WI38 (cell line): ENCODE measurements around the gene PRKCG.

Source experiments
- H3K4me3 ChIP-seq: 2 replicates; pipeline ENCODE4 v1.5.1; 2011; ENCODE audit warnings: low read depth, mild to moderate bottlenecking, control low read depth, low read length
- CTCF ChIP-seq: IDR thresholded peaks from 2 replicates; pipeline ENCODE4 v1.5.1; 2012; ENCODE audit warnings: low read depth, mild to moderate bottlenecking, control low read depth, low read length

The PRKCG gene

GRCh38 chr19:53864308-53864836 is 17.6 kb upstream of the PRKCG start:
- TF ChIP-seq CTCF = no peak
- no peak overlapping the region for H3K4me3 ChIP-seq

- H3K4me3 ChIP-seq = no peak overlapping the region; the same call in 1 of the 2 replicates
- TF ChIP-seq CTCF = no peak
These were observed 16.5 kb upstream of the PRKCG start for GRCh38 chr19:53865523-53865917.

GRCh38 chr19:53865918-53866864 is 15.8 kb upstream of the PRKCG start:
- no peak for TF ChIP-seq CTCF
- H3K4me3 ChIP-seq = peak overlapping the region; percentile 55

GRCh38 chr19:53866865-53867224 is 15.2 kb upstream of the PRKCG start:
- TF ChIP-seq CTCF = no peak
- peak overlapping the region; percentile 55 for H3K4me3 ChIP-seq

- peak within 1 kb of the TSS; percentile 98 for H3K4me3 ChIP-seq
- no peak for TF ChIP-seq CTCF
These were observed 14.5 kb upstream of the PRKCG start, which contains the start of gene MYADM for GRCh38 chr19:53867225-53868090. TSS of gene MYADM (plus strand) at chr19:53867883. CDS start at chr19:53873530, 5,647 bp downstream.

DNA sequence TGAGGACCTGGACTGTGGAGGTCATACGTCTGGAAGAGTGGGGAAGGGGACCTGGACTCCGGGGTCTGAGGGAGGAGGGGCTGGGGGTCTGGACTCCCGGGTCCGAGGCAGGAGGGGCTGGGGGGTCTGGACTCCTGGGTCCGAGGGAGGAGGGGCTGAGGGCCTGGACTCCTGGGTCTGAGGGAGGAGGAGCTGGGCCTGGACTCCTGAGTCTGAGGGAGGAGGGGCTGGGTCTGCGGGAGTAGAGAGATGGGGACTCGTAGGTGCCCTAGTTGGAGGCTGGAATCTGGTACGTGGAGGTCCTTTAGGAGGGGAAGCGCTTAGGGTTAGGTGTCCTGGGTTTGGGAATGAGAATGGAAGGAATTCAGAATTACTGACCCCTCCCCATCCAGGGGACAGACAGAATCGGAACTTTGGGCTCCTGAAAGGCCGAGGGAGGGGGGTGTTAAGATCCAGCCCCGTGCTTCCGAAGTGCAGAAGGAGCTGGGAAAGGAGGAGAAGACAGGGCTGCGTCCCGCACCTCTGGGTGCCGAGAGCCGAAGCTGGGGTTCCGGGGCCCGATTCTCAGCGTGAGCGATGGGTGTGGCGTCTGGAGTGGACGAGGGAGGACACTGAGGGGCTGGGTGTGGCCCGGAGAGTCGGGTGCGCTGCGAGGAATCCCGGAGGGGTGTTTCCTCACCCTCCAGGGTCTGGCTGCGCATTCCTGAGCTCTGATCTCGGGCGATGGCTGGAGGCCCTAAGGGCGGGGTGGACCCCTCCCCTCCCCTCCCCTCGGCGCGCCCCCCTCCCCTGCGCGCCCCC is 13.7 kb upstream of the PRKCG start:
- H3K4me3 ChIP-seq = peak overlapping the region; percentile 98

More for the DNA sequence above, 13.7 kb upstream of the PRKCG start:
- no peak for TF ChIP-seq CTCF
